Dedifferentiated amniotic fluid mesenchymal stem cell (primary cell): Measurements from ENCODE around the gene AKAP8L.
A peak's percentile ranks its signal among the peaks of the same experiment; 100 is the strongest.
"Not testable (repeated sequence)": the region's sequence is repeated elsewhere in the genome, so short reads cannot be mapped to it uniquely, and the experiment has no call there.

Source experiments
- DNase-seq: peaks from one replicate; pipeline ENCODE4 v3.0.0-alpha.2; 2016; ENCODE audit errors: extremely low spot score

Gene AKAP8L

DNA sequence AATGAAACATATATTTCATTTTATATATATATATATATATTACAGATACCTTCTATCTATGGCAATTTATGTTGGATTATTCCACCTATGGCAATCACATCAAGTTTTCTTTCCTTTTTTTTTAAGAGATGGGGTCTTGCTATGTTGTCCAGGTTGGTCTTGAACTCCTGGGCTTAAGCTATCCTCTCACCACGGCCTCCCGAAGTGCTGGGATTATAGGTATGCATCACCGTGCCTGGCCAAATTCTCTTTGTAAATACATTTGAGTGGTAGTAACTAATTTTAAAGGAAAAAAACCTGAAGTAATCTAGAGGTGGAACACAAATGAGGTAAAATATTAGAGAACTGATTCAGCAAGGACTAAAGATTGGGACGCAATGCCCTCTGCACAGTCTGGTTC lies 64.9 kb downstream of the AKAP8L start:
- no peak for DNase-seq

DNA sequence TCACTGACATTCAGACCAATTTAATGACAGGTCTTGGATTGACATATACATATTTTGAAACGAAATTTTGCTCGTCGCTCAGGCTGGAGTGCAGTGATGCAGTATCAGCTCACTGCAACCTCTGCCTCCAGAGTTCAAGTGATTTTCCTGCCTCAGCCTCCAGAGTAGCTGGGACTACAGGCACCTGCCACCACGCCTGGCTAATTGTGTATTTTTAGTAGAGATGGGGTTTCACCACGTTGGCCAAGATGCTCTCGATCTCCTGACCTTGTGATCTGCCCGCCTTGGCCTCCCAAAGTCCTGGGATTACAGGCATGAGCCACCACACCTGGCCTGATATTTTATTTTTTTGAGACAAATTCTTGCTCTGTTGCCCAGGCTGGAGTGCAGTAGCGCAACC lies 66.3 kb downstream of the AKAP8L start:
- not testable (repeated sequence) for DNase-seq

DNA sequence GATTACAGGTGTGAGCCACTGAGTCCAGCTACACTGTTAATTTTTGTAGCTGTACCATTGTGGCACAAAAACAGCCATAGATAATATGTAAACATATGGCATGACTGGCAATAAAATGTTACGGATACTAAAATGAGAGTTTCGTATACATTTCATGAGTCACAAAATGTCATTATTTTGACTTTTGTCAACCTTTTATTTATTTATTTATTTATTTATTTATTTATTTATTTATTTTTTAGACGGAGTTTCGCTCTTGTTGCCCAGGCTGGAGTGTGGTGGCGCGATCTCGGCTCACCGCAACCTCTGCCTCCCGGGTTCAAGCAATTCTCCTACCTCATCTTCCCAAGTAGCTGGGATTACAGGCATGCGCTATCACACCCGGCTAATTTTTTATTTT lies 77.5 kb downstream of the AKAP8L start:
- not testable (repeated sequence) for DNase-seq

DNA sequence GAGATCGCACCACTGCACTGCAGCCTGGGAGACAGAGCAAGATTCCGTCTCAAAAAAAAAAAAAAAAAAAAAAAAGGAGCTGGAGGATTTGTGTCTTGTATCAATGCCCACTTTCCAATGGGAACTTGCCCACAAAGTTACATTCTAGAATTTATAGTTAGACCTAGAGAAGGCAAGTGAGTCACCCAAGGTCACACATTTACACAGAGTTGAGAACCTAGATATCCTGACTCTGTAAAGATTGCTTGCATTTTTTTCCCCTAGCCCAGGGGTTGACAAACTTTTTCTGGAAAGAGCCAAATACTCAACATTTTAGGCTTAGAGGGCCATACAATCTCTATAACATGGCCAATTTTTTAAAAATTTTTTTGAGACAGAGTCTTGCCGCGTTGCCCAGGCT lies 78.7 kb downstream of the AKAP8L start:
- no peak for DNase-seq

DNA sequence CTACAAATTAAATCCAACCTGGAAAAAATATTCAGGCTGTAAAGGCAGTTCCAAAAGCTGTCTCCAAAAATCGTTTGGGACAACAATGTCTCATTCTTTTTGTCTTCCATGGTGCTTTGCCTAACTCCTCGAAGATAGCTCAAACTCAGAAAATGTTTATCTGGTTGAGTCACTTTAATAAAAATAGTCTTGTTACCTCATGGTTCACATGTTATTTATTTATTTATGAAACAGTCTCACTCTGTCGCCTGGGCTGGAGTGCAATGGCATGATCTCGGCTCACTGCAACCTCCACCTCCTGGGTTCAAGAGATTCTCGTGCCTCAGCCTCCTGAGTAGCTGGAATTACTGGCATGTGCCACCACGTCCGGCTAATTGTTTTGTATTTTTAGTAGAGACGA lies 81.6 kb downstream of the AKAP8L start:
- peak; percentile 73 for DNase-seq

GRCh38 chr19:15335992-15336391 lies 82.8 kb downstream of the AKAP8L start:
- not testable (repeated sequence) for DNase-seq

- DNase-seq = peak; percentile 32
Observed at GRCh38 chr19:15332311-15332996, 86.3 kb downstream of the AKAP8L start, which contains the start of gene BRD4. BRD4 (minus strand) TSS chr19:15332539; CDS start chr19:15273099, 59,440 bp downstream.

- DNase-seq = no peak
Observed at GRCh38 chr19:15331419-15332310, 87.1 kb downstream of the AKAP8L start.

- DNase-seq = peak; percentile 34
Observed at GRCh38 chr19:15330801-15331418, 87.9 kb downstream of the AKAP8L start.
